Activated naive CD8-positive, alpha-beta T cell treated with anti-CD3 and anti-CD28 coated beads for 36 hours (primary cell): ENCODE data around the gene WNT7B. TPM values are rescaled to one million over a fixed set of nuclear protein-coding genes. Genes with fewer than 3 reads are reported as not detected.
A peak's percentile ranks its signal among the peaks of the same experiment; 100 is the strongest.

Source experiments
- DNase-seq: peaks from one replicate; pipeline ENCODE4 v3.0.0; 2021
- H3K27ac Mint-ChIP-seq: one replicate; pipeline ENCODE4 v1.8.0; 2022; ENCODE audit warnings: mild to moderate bottlenecking, moderate library complexity, mixed read lengths
- H3K27me3 Mint-ChIP-seq: one replicate; pipeline ENCODE4 v1.8.0; 2022; ENCODE audit warnings: mild to moderate bottlenecking, mixed read lengths
- H3K36me3 Mint-ChIP-seq: one replicate; pipeline ENCODE4 v1.8.0; 2021; ENCODE audit warnings: mild to moderate bottlenecking, mixed read lengths
- H3K4me1 Mint-ChIP-seq: one replicate; pipeline ENCODE4 v1.8.0; 2021; ENCODE audit warnings: mixed read lengths
- H3K4me3 Mint-ChIP-seq: one replicate; pipeline ENCODE4 v1.8.0; 2022; ENCODE audit warnings: mild to moderate bottlenecking, moderate library complexity, mixed read lengths
- H3K9me3 Mint-ChIP-seq: one replicate; pipeline ENCODE4 v1.8.0; 2022; ENCODE audit warnings: mixed read lengths
- total RNA-seq, 2 experiments: library from RNA; stranded (reverse); gene quantifications; one replicate each; pipeline ENCODE4 v1.2.3, GENCODE V29; 2021

WNT7B gene
- total RNA-seq, result not detected

GRCh38 chr22:45977003-45977411 is at the start of gene WNT7B:
TSS of gene WNT7B (minus strand) at chr22:45977162. CDS start at chr22:45976754, 408 bp downstream.
- no peak within 1 kb of the TSS for H3K27ac Mint-ChIP-seq
- H3K36me3 Mint-ChIP-seq, result no peaks in the 10 kb centered on the region
- DNase-seq, result no peak
- H3K4me3 Mint-ChIP-seq, result no peak within 1 kb of the TSS
- H3K27me3 Mint-ChIP-seq, result peaks cover 45% of the 10 kb centered on the region
- H3K4me1 Mint-ChIP-seq, result no peaks in the 10 kb centered on the region
- H3K9me3 Mint-ChIP-seq, result no peaks in the 10 kb centered on the region

GRCh38 chr22:46025973-46026898 is 49.3 kb upstream of the WNT7B start:
- H3K4me3 Mint-ChIP-seq, result no peak overlapping the region

GRCh38 chr22:46025225-46025972 is 48.4 kb upstream of the WNT7B start:
- no peaks in the 10 kb centered on the region for H3K36me3 Mint-ChIP-seq
- H3K27me3 Mint-ChIP-seq, result peaks cover 37% of the 10 kb centered on the region
- H3K4me1 Mint-ChIP-seq, result peaks cover 12% of the 10 kb centered on the region
- no peaks in the 10 kb centered on the region for H3K9me3 Mint-ChIP-seq
- DNase-seq, result no peak
- no peak overlapping the region for H3K4me3 Mint-ChIP-seq
- no peak overlapping the region for H3K27ac Mint-ChIP-seq

More at GRCh38 chr22:46025973-46026898, 49.3 kb upstream of the WNT7B start:
- peaks cover 12% of the 10 kb centered on the region for H3K4me1 Mint-ChIP-seq
- H3K9me3 Mint-ChIP-seq, result no peaks in the 10 kb centered on the region
- no peaks in the 10 kb centered on the region for H3K36me3 Mint-ChIP-seq
- no peak for DNase-seq
- peaks cover 37% of the 10 kb centered on the region for H3K27me3 Mint-ChIP-seq
- no peak overlapping the region for H3K27ac Mint-ChIP-seq

- Mint-ChIP-seq H3K36me3 (no peaks in the 10 kb centered on the region), H3K4me1 (peaks cover 12% of the 10 kb centered on the region), H3K4me3 (no peak overlapping the region), H3K27ac (no peak overlapping the region), H3K9me3 (no peaks in the 10 kb centered on the region), H3K27me3 (peaks cover 37% of the 10 kb centered on the region)
- DNase-seq, result no peak
Measured at GRCh38 chr22:46024136-46024840, 47.3 kb upstream of the WNT7B start.

GRCh38 chr22:46023558-46023981 is 46.6 kb upstream of the WNT7B start:
- H3K27ac Mint-ChIP-seq, result no peak overlapping the region

GRCh38 chr22:46022881-46023512 is 46.0 kb upstream of the WNT7B start:
- H3K4me1 Mint-ChIP-seq, result peaks cover 5% of the 10 kb centered on the region
- peaks cover 32% of the 10 kb centered on the region for H3K27me3 Mint-ChIP-seq
- H3K4me3 Mint-ChIP-seq, result no peak overlapping the region
- no peaks in the 10 kb centered on the region for H3K9me3 Mint-ChIP-seq
- no peak overlapping the region for H3K27ac Mint-ChIP-seq
- no peaks in the 10 kb centered on the region for H3K36me3 Mint-ChIP-seq
- DNase-seq, result no peak

More at GRCh38 chr22:46023558-46023981, 46.6 kb upstream of the WNT7B start:
- no peak for DNase-seq
- Mint-ChIP-seq H3K9me3 (no peaks in the 10 kb centered on the region), H3K36me3 (no peaks in the 10 kb centered on the region), H3K27me3 (peaks cover 37% of the 10 kb centered on the region), H3K4me3 (no peak overlapping the region), H3K4me1 (peaks cover 9% of the 10 kb centered on the region)

DNA sequence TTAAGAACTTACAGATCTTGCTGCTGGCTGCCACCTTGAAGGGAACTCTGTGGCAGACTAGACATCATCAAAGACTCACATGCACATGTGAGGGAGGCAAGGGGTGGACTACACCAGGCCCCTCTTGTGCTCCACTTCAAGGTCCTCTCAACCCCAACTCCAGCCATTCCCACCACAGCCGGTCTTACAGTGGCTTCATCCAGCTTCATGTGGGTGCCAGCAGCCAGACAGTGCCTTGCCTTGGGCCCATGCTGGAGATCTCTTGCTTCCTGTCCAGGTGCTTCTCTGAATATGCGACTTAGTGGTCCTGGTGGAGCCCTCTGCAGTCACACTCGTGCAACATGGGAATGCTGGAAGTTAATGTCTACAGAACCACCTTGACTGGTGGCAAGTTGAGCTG is 44.6 kb upstream of the WNT7B start:
- Mint-ChIP-seq H3K27ac (no peak overlapping the region), H3K4me3 (no peak overlapping the region), H3K27me3 (peaks cover 23% of the 10 kb centered on the region), H3K4me1 (peaks cover 1% of the 10 kb centered on the region), H3K9me3 (no peaks in the 10 kb centered on the region), H3K36me3 (no peaks in the 10 kb centered on the region)
- no peak for DNase-seq

- no peak overlapping the region for H3K4me3 Mint-ChIP-seq
- H3K36me3 Mint-ChIP-seq, result no peaks in the 10 kb centered on the region
- peaks cover 1% of the 10 kb centered on the region for H3K27me3 Mint-ChIP-seq
- no peaks in the 10 kb centered on the region for H3K4me1 Mint-ChIP-seq
- no peak for DNase-seq
- H3K9me3 Mint-ChIP-seq, result no peaks in the 10 kb centered on the region
- no peak overlapping the region for H3K27ac Mint-ChIP-seq
Measured at GRCh38 chr22:46019351-46019750, 42.4 kb upstream of the WNT7B start.

DNA sequence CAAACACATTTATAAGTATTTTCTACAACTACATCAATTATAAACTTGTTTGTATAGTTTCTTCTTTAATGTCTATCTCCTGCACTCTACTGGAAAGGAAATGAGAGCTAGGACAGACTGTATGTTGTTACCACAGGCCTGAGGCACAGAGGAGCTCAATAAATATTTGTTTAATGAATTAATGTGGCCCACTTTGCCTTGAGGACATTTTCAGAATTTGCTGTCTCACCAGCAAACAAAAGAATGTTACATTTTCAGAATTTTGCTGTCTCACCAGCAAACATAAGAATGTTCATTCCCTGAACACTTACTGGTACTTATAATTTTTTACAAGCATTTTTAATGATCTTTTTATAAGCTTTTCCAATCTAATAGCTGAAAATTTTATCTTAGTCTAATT is 41.9 kb upstream of the WNT7B start:
- no peak overlapping the region for H3K4me3 Mint-ChIP-seq
- no peak overlapping the region for H3K27ac Mint-ChIP-seq
- peaks cover 2% of the 10 kb centered on the region for H3K4me1 Mint-ChIP-seq
- H3K27me3 Mint-ChIP-seq, result no peaks in the 10 kb centered on the region
- no peak for DNase-seq
- H3K9me3 Mint-ChIP-seq, result no peaks in the 10 kb centered on the region
- no peaks in the 10 kb centered on the region for H3K36me3 Mint-ChIP-seq

DNA sequence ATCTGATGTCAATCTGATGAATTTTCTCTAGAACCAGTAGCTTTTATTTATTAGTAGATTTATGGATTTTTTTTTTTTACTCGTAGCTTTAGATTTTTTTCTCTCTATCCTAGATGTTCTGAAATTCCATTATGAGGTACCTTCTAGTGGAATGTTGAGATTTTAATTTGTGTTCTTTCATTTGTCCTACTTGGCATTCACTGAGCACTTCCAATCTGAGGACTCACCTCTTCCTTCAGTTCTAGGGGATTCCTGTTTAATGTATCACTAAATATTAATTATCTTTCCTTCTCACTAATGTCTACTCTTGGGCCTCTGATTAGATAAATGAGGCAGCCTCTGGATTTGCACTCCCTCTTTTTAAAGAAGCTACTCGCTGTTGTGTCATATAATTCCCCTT is 40.2 kb upstream of the WNT7B start:
- H3K36me3 Mint-ChIP-seq, result no peaks in the 10 kb centered on the region
- no peaks in the 10 kb centered on the region for H3K9me3 Mint-ChIP-seq
- peaks cover 6% of the 10 kb centered on the region for H3K4me1 Mint-ChIP-seq
- no peaks in the 10 kb centered on the region for H3K27me3 Mint-ChIP-seq
- H3K4me3 Mint-ChIP-seq, result no peak overlapping the region
- no peak for DNase-seq
- no peak overlapping the region for H3K27ac Mint-ChIP-seq

- no peaks in the 10 kb centered on the region for H3K27me3 Mint-ChIP-seq
- peaks cover 6% of the 10 kb centered on the region for H3K4me1 Mint-ChIP-seq
- H3K36me3 Mint-ChIP-seq, result no peaks in the 10 kb centered on the region
- H3K9me3 Mint-ChIP-seq, result no peaks in the 10 kb centered on the region
- DNase-seq, result peak; percentile 92
- H3K27ac Mint-ChIP-seq, result peak overlapping the region; percentile 75
- H3K4me3 Mint-ChIP-seq, result peak overlapping the region; percentile 87
Measured at GRCh38 chr22:46013460-46014416, 36.8 kb upstream of the WNT7B start.

- DNase-seq, result no peak
- Mint-ChIP-seq H3K4me1 (peaks cover 6% of the 10 kb centered on the region), H3K9me3 (no peaks in the 10 kb centered on the region), H3K27ac (peak overlapping the region; percentile 75), H3K4me3 (peak overlapping the region; percentile 87), H3K36me3 (no peaks in the 10 kb centered on the region), H3K27me3 (no peaks in the 10 kb centered on the region)
Measured at GRCh38 chr22:46012881-46013281, 35.9 kb upstream of the WNT7B start.

- Mint-ChIP-seq H3K9me3 (no peaks in the 10 kb centered on the region), H3K4me1 (peaks cover 6% of the 10 kb centered on the region), H3K4me3 (no peak overlapping the region), H3K27me3 (no peaks in the 10 kb centered on the region), H3K27ac (no peak overlapping the region), H3K36me3 (no peaks in the 10 kb centered on the region)
- no peak for DNase-seq
Measured at GRCh38 chr22:46012182-46012880, 35.4 kb upstream of the WNT7B start.
